VCaP (cell line): ENCODE data around the gene PLCB1.

Source experiments
- H3K27ac ChIP-seq: fragments of 450-650 bp; 2 replicates; pipeline ENCODE4 v1.5.1; 2017
- CTCF ChIP-seq: fragments of 450-650 bp; conservative IDR thresholded peaks from 2 replicates; pipeline ENCODE4 v1.5.1; 2017; ENCODE audit warnings: mild to moderate bottlenecking, moderate library complexity

The PLCB1 gene

GRCh38 chr20:8131598-8132483 is at the start of gene PLCB1:
Gene PLCB1 (plus strand): TSS chr20:8132266. CDS start chr20:8132652, 386 bp downstream.
- peak within 1 kb of the TSS; percentile 83 for H3K27ac ChIP-seq

GRCh38 chr20:8082989-8083388 is 49.1 kb upstream of the PLCB1 start:
- H3K27ac ChIP-seq: no peak overlapping the region
- TF ChIP-seq CTCF: no peak

More at GRCh38 chr20:8131598-8132483, at the start of gene PLCB1:
- peak; percentile 97 for TF ChIP-seq CTCF

- H3K27ac ChIP-seq: no peak overlapping the region
- no peak for TF ChIP-seq CTCF
Observed at GRCh38 chr20:8089668-8090067, 42.4 kb upstream of the PLCB1 start.

GRCh38 chr20:8094415-8094818 is 37.6 kb upstream of the PLCB1 start:
- peak overlapping the region; percentile 87 for H3K27ac ChIP-seq
- TF ChIP-seq CTCF: no peak

GRCh38 chr20:8094850-8095249 is 37.2 kb upstream of the PLCB1 start:
- H3K27ac ChIP-seq: peak overlapping the region; percentile 87
- no peak for TF ChIP-seq CTCF

- H3K27ac ChIP-seq: peak overlapping the region; percentile 87
- no peak for TF ChIP-seq CTCF
Observed at GRCh38 chr20:8095648-8096572, 36.2 kb upstream of the PLCB1 start.

- peak overlapping the region; percentile 87 for H3K27ac ChIP-seq
- TF ChIP-seq CTCF: no peak
Observed at GRCh38 chr20:8097307-8097706, 34.8 kb upstream of the PLCB1 start.
